ENCODE measurements around the gene DLG2.

The DLG2 gene

GRCh38 chr11:83572581-83573496 is 2054.3 kb downstream of the DLG2 start:
- no peak for DNase-seq

GRCh38 chr11:83571302-83571701 is 2055.8 kb downstream of the DLG2 start:
- DNase-seq, result no peak

- no peak for DNase-seq
These were observed 2057.9 kb downstream of the DLG2 start for GRCh38 chr11:83569134-83569805.

GRCh38 chr11:83568516-83568915 is 2058.6 kb downstream of the DLG2 start:
- no peak for DNase-seq

- DNase-seq, result no peak
These were observed 2060.2 kb downstream of the DLG2 start for GRCh38 chr11:83566950-83567349.

- DNase-seq, result no peak
These were observed 2062.3 kb downstream of the DLG2 start for GRCh38 chr11:83564870-83565269.

GRCh38 chr11:83558281-83558680 is 2068.9 kb downstream of the DLG2 start:
- DNase-seq, result no peak

GRCh38 chr11:83557653-83558052 is 2069.5 kb downstream of the DLG2 start:
- DNase-seq, result no peak

GRCh38 chr11:83554876-83555275 is 2072.3 kb downstream of the DLG2 start:
- DNase-seq, result no peak

GRCh38 chr11:83549984-83550667 is 2077.0 kb downstream of the DLG2 start:
- DNase-seq, result no peak

GRCh38 chr11:83546368-83546767 is 2080.8 kb downstream of the DLG2 start:
- DNase-seq, result no peak

GRCh38 chr11:83545494-83546260 is 2081.5 kb downstream of the DLG2 start:
- DNase-seq, result no peak

- DNase-seq, result no peak
These were observed 2082.3 kb downstream of the DLG2 start for GRCh38 chr11:83544846-83545245.

GRCh38 chr11:83543706-83544439 is 2083.3 kb downstream of the DLG2 start:
- DNase-seq, result no peak

- no peak for DNase-seq
These were observed 2084.3 kb downstream of the DLG2 start for GRCh38 chr11:83542861-83543260.

- no peak for DNase-seq
These were observed 2086.4 kb downstream of the DLG2 start for GRCh38 chr11:83540728-83541127.

- DNase-seq, result no peak
These were observed 2086.9 kb downstream of the DLG2 start for GRCh38 chr11:83540112-83540675.

- no peak for DNase-seq
These were observed 2088.9 kb downstream of the DLG2 start for GRCh38 chr11:83538286-83538685.

- no peak for DNase-seq
These were observed 2090.0 kb downstream of the DLG2 start for GRCh38 chr11:83537131-83537610.

GRCh38 chr11:83533166-83533565 is 2094.0 kb downstream of the DLG2 start:
- no peak for DNase-seq

GRCh38 chr11:83528877-83529276 is 2098.3 kb downstream of the DLG2 start:
- DNase-seq, result no peak

GRCh38 chr11:83528225-83528624 is 2098.9 kb downstream of the DLG2 start:
- DNase-seq, result no peak
